GM21447 (cell line): Measurements from ENCODE around the gene PTCH1.

Experiments used
- ATAC-seq: cut with Tn5 transposase; IDR thresholded peaks from one replicate; pipeline ENCODE4 v1.9.1; 2021; ENCODE audit not compliant: unreplicated experiment

Gene PTCH1

GRCh38 chr9:95465115-95465514 lies 51.7 kb downstream of the PTCH1 start:
- no peak for ATAC-seq

GRCh38 chr9:95463148-95464060 lies 53.4 kb downstream of the PTCH1 start:
- ATAC-seq: peak; percentile 11

GRCh38 chr9:95462249-95463147 lies 54.3 kb downstream of the PTCH1 start:
- ATAC-seq: peak; percentile 96

GRCh38 chr9:95461448-95462248 lies 55.1 kb downstream of the PTCH1 start:
- ATAC-seq: no peak

- no peak for ATAC-seq
Measured at GRCh38 chr9:95460518-95461164, 56.1 kb downstream of the PTCH1 start.

GRCh38 chr9:95459851-95460517 lies 56.8 kb downstream of the PTCH1 start:
- ATAC-seq: no peak

- ATAC-seq: no peak
Measured at GRCh38 chr9:95459178-95459577, 57.6 kb downstream of the PTCH1 start.

GRCh38 chr9:95458666-95459065 lies 58.1 kb downstream of the PTCH1 start:
- ATAC-seq: no peak

GRCh38 chr9:95457769-95458168 lies 59.0 kb downstream of the PTCH1 start:
- ATAC-seq: no peak

- no peak for ATAC-seq
Measured at GRCh38 chr9:95455714-95456113, 61.1 kb downstream of the PTCH1 start.

- no peak for ATAC-seq
Measured at GRCh38 chr9:95452176-95452575, 64.6 kb downstream of the PTCH1 start.

GRCh38 chr9:95451065-95451426 lies 65.7 kb downstream of the PTCH1 start:
- no peak for ATAC-seq

- ATAC-seq: no peak
Measured at GRCh38 chr9:95450171-95451064, 66.4 kb downstream of the PTCH1 start.

GRCh38 chr9:95449016-95449415 lies 67.8 kb downstream of the PTCH1 start:
- no peak for ATAC-seq

- no peak for ATAC-seq
Measured at GRCh38 chr9:95447660-95448420, 68.9 kb downstream of the PTCH1 start.

- no peak for ATAC-seq
Measured at GRCh38 chr9:95446984-95447383, 69.8 kb downstream of the PTCH1 start.

GRCh38 chr9:95446259-95446658 lies 70.5 kb downstream of the PTCH1 start:
- no peak for ATAC-seq

GRCh38 chr9:95444160-95444559 lies 72.6 kb downstream of the PTCH1 start:
- no peak for ATAC-seq
